AG04450 (cell line): ENCODE measurements around the gene WDR33. TPM values are rescaled to one million over a fixed set of nuclear protein-coding genes. Genes with fewer than 3 reads are reported as not detected.

Experiments
- CTCF ChIA-PET: fragments of 300-600, 350-600 bp; formaldehyde crosslinking; extraction: SDS; loops from one replicate; lab custom pipeline; 2022; ENCODE audit warnings: antibody characterized with exemption, inconsistent platforms; lab: Charles Lee
- POLR2A ChIA-PET: fragments of 350-600 bp; formaldehyde crosslinking; extraction: SDS; loops from one replicate; lab custom pipeline; 2021; ENCODE audit warnings: antibody characterized with exemption, inconsistent platforms; lab: Yijun Ruan, JAX
- DNase-seq: peaks from one replicate; pipeline ENCODE4 v3.0.0-alpha.2; 2011; ENCODE audit warnings: low read depth, low spot score
- H3K27ac ChIP-seq: one replicate; pipeline ENCODE4 v1.5.1; 2012; ENCODE audit warnings: low read depth, low read length, control low read depth
- H3K27me3 ChIP-seq: one replicate; pipeline ENCODE4 v1.6.0; 2012; ENCODE audit warnings: low read length; ENCODE audit not compliant: control insufficient read depth, insufficient read depth
- H3K4me3 ChIP-seq: 2 replicates; pipeline ENCODE4 v1.5.1; 2011; ENCODE audit warnings: mild to moderate bottlenecking, low read depth, low read length, control low read depth
- H3K9me3 ChIP-seq: 2 replicates; pipeline ENCODE4 v1.5.1; 2012; ENCODE audit warnings: low read length; ENCODE audit not compliant: control insufficient read depth, insufficient read depth
- CTCF ChIP-seq: IDR thresholded peaks from 2 replicates; pipeline ENCODE4 v1.5.1; 2011; ENCODE audit warnings: low read depth, low read length, control low read depth, inconsistent platforms
- polyA plus RNA-seq: library from polyadenylated mRNA; depleted of rRNA; stranded (reverse); fragments of >200 nt; gene quantifications from 2 replicates; pipeline ENCODE4 v1.2.3, GENCODE V29; 2011

The WDR33 gene
- polyA plus RNA-seq, 1 experiment, result 54.1 TPM

GRCh38 chr2:127740665-127741288 lies 70.2 kb downstream of the WDR33 start:
- ChIA-PET CTCF (no interaction called here), POLR2A (no interaction called here)
- TF ChIP-seq CTCF, result no peak
- Histone ChIP-seq H3K4me3 (no peak overlapping the region), H3K9me3 (no peaks in the 10 kb centered on the region), H3K27ac (no peak overlapping the region), H3K27me3 (no peaks in the 10 kb centered on the region)
- DNase-seq, result no peak

GRCh38 chr2:127739800-127740199 lies 71.2 kb downstream of the WDR33 start:
- CTCF ChIA-PET, result no interaction called here
- DNase-seq, result no peak
- no peak for TF ChIP-seq CTCF
- no peak overlapping the region for H3K4me3 ChIP-seq
- POLR2A ChIA-PET, result no interaction called here
- no peaks in the 10 kb centered on the region for H3K27me3 ChIP-seq
- no peaks in the 10 kb centered on the region for H3K9me3 ChIP-seq
- H3K27ac ChIP-seq, result no peak overlapping the region

GRCh38 chr2:127737892-127738291 lies 73.1 kb downstream of the WDR33 start:
- CTCF ChIA-PET, result no interaction called here

GRCh38 chr2:127735537-127736399 lies 75.2 kb downstream of the WDR33 start:
- no peaks in the 10 kb centered on the region for H3K27me3 ChIP-seq
- H3K27ac ChIP-seq, result no peak overlapping the region
- no peak overlapping the region for H3K4me3 ChIP-seq
- CTCF ChIA-PET, result no interaction called here
- no peaks in the 10 kb centered on the region for H3K9me3 ChIP-seq
- DNase-seq, result no peak
- TF ChIP-seq CTCF, result no peak
- POLR2A ChIA-PET, result no interaction called here

More at GRCh38 chr2:127737892-127738291, 73.1 kb downstream of the WDR33 start:
- no peak for TF ChIP-seq CTCF
- Histone ChIP-seq H3K9me3 (no peaks in the 10 kb centered on the region), H3K27ac (no peak overlapping the region), H3K4me3 (no peak overlapping the region), H3K27me3 (no peaks in the 10 kb centered on the region)
- POLR2A ChIA-PET, result no interaction called here
- no peak for DNase-seq

- H3K27ac ChIP-seq, result no peak overlapping the region
- H3K27me3 ChIP-seq, result no peaks in the 10 kb centered on the region
- no peak for DNase-seq
- ChIA-PET CTCF (interaction anchor here (1.6 kb wide), 1 partner anchor 10 kb away, joined by 3 read pairs; no protein-coding TSS in a partner anchor), POLR2A (interaction anchor here (1.0 kb wide), 1 partner anchor 11 kb away, joined by 3 read pairs; no protein-coding TSS in a partner anchor)
- TF ChIP-seq CTCF, result no peak
- H3K9me3 ChIP-seq, result no peaks in the 10 kb centered on the region
- no peak overlapping the region for H3K4me3 ChIP-seq
Measured at GRCh38 chr2:127735044-127735443, 75.9 kb downstream of the WDR33 start.
